Hepatocyte (in vitro differentiated cells): ENCODE data around the gene FKTN.

ENCODE experiments used
- EZH2 ChIP-seq: fragments of 200-600 bp; sonication (generic); IDR thresholded peaks from 2 replicates; pipeline ENCODE4 v1.6.1; 2016; ENCODE audit warnings: antibody characterized with exemption, mild to moderate bottlenecking, borderline replicate concordance
- TF ChIP-seq, protein P1 (sequence below): fragments of 200-600 bp; sonication (generic); IDR thresholded peaks from 2 replicates; pipeline ENCODE4 v1.5.1; 2016; ENCODE audit warnings: antibody characterized with exemption, mild to moderate bottlenecking; ENCODE audit not compliant: poor library complexity

DNA sequence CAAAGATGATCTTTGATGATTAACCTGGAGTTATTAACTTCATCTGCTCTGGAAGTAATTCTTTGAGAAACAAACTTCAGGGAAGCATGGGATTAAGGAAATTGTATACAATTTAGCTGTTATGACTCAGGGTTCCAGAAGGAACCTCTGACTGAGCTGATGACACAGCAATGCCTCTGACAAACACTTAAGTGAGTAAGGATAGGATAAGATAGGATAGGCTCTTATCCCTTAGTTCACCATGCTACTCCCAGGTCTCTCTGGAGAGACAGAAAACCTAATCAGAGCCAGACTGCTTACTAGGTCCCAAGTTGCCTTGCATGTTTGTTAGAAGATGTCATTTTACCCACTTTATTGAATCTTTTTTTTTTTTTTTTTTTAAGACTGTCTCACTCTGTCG is 123.8 kb downstream of the FKTN start:
- TF ChIP-seq, protein P1, sequence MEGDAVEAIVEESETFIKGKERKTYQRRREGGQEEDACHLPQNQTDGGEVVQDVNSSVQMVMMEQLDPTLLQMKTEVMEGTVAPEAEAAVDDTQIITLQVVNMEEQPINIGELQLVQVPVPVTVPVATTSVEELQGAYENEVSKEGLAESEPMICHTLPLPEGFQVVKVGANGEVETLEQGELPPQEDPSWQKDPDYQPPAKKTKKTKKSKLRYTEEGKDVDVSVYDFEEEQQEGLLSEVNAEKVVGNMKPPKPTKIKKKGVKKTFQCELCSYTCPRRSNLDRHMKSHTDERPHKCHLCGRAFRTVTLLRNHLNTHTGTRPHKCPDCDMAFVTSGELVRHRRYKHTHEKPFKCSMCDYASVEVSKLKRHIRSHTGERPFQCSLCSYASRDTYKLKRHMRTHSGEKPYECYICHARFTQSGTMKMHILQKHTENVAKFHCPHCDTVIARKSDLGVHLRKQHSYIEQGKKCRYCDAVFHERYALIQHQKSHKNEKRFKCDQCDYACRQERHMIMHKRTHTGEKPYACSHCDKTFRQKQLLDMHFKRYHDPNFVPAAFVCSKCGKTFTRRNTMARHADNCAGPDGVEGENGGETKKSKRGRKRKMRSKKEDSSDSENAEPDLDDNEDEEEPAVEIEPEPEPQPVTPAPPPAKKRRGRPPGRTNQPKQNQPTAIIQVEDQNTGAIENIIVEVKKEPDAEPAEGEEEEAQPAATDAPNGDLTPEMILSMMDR = no peak
- TF ChIP-seq EZH2 = no peak
